ENCODE results near the gene SRGAP1.
A peak's percentile ranks its signal among the peaks of the same experiment; 100 is the strongest.
"Not testable (repeated sequence)": the region's sequence is repeated elsewhere in the genome, so short reads cannot be mapped to it uniquely, and the experiment has no call there.

Gene SRGAP1

DNA sequence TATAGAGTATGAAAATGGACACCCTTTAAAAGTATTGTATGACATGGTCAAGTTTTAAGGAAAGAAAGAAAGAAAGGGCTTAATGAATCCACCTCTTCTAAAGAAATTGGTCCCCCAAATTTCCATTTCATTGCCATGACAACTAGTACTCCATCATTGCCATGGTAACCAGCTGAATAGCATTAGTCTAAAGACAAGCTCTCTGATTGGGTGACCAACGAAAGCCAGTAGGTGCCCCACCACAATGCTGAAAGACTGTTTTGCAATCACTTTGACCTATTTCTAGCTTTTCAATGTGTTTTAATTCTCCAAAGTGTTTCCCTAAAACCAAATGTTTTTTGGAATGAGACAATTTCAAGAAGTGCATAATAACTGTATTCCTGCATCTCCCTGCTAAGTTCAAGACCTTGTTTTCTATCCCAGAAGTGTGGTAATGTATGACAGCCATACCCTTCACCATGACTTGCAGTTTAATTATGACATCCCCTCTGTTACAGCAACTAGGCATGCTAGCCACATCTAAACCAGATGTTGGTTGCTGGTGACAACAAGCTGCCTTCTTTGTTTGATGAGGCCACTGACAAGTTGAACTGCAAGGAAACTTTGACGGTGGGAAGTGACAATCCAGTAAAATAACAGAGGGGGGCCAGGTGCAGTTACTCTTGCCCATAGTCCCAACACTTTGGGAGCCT is 330.9 kb downstream of the SRGAP1 start:
- no peak for DNase-seq

DNA sequence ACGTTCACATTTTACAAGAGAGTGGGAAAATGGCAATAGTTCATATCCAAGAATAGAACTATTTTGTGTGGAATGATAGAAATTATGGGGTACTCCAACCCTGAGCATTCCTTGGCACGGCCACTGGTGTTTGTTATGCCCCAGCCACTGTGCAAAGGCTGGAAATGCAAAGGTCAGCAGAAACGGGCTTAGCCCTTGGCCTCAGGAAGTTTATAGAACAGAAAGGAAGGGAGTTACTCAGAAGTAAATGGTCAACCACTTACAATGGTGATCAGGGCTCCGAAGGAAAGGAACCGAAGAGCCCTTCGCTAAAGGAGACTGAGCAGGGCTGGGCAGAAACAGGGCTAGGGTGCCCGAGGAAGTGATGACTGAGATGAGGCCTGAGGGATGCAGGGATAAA is 332.5 kb downstream of the SRGAP1 start:
- DNase-seq = no peak

- DNase-seq = no peak
Observed at GRCh38 chr12:64178122-64178521, 333.6 kb downstream of the SRGAP1 start.

GRCh38 chr12:64180951-64181350 is 336.5 kb downstream of the SRGAP1 start:
- no peak for DNase-seq

DNA sequence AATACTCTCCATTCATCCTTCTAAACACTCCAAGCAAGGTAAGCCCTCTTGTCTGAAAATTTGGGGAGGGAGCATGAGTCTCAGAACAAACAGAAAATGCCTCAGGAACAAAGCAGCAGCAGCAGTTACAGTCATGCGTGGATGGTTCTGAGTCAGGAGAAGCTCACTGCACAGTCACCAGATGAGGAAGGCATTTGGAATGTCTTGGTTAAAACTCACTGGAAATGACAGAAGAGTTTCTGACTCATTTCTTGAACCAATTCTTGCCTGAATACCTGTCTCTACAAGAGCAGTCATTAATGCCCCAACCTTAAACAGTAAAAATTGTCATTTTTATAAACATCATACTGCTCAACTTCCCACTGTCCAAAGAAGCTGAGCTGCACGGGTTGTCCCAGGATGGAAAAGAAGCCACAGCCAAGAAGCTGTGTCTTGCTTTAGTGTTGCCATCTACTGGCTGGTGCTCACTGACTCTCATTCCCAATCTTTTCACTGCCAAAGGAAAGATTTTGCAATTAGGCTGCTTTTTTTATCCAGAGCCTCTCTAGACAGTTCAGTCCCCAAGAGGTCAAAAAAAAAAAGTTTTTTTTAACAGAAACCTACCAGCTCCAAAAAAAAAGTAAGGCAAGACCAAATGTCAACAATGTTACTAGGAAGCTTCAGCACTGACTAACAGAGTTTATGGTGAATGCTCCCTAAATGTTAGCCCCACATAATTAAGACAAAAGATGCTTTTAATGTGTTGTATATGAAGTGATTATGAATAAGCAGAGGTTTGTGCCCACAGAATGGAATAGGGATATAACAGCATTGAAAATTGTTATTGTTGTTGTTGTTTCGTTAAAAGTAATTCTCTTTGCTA is 337.2 kb downstream of the SRGAP1 start:
- DNase-seq = peak in 10 of 14 donors; percentile 2 to 41 (median 28)

DNA sequence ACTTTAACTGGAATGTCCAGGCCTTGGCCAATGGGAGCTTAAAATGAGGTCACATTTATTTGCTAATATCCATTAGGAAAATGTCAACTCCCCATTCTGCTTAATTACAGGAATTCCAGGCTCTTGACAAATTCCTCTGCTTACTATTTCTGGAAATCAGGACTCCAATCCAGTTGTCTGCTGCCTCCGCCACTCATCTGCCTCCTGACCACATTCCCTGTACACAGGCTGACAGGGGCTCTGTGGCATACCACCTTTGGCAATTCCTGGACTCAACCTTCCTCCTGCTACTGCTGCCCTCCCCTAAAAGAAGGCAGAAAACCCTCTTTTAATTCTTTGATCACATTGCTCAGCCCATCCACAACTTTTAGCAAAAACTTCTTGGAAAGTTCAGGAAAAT is 339.7 kb downstream of the SRGAP1 start:
- DNase-seq = no peak

DNA sequence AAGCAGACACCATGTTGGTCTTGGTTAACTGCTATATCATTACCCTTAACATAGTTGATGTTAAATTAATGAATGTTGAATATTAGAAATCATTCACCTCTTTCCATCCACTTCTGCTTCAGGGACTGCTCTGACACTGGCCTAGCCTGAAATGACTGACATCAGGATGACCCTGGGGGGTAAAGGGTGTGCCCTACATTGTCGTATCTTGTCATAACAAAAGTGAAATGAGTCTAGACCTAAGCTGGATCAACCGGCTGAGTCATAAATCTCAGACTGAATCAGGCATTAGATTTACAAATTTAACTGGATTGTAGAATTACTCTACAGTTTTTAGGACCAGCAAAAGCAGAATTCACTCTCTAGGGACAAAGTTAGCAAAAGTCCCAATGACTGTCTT is 342.3 kb downstream of the SRGAP1 start:
- no peak for DNase-seq

GRCh38 chr12:64187370-64187769 is 342.9 kb downstream of the SRGAP1 start:
- DNase-seq = no peak

DNA sequence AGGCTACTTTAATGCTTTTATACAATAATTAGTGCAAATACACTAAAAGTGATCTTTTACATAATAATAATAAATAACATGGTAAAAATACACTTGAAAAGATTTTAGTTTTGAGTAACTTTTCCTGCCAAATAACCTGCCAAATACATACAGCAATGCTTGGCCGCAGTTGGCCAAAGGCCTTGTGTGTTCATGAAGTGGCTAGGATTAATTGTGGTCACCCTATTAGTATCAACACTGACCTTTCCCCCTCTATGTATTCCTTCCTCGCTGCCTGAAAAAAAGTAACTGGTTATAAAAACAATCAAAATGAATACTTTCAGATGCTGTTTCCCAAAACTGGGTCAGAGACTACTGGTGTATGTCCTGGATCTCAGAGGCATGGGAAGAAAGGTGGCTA is 343.3 kb downstream of the SRGAP1 start:
- no peak for DNase-seq

- no peak for DNase-seq
Observed at GRCh38 chr12:64189530-64189929, 345.0 kb downstream of the SRGAP1 start.

DNA sequence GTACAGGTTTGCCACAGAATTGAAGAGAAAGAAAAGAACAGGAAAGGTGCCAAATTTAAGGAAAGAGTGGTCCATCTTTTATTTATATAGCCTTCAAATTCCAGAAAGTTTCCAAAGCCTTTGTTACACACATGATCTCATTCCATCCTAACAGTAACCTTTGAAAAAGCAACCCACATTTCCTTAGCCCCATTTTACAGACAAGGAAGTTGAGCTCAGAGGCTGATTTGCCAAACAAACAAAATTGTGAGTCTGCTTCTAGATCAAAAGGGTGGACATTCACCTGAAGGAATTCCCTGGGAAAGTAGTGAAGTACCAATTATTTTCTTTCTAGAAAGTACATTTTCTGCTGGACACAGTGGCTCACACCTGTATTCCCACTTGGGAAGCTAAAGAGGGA is 345.6 kb downstream of the SRGAP1 start:
- DNase-seq = no peak

GRCh38 chr12:64192644-64193444 is 348.3 kb downstream of the SRGAP1 start:
- DNase-seq = no peak

GRCh38 chr12:64193931-64194330 is 349.4 kb downstream of the SRGAP1 start:
- DNase-seq = no peak

- no peak for DNase-seq
Observed at GRCh38 chr12:64194333-64195149, 350.0 kb downstream of the SRGAP1 start.

- not testable (repeated sequence) for DNase-seq
Observed at GRCh38 chr12:64195841-64196240, 351.3 kb downstream of the SRGAP1 start.

DNA sequence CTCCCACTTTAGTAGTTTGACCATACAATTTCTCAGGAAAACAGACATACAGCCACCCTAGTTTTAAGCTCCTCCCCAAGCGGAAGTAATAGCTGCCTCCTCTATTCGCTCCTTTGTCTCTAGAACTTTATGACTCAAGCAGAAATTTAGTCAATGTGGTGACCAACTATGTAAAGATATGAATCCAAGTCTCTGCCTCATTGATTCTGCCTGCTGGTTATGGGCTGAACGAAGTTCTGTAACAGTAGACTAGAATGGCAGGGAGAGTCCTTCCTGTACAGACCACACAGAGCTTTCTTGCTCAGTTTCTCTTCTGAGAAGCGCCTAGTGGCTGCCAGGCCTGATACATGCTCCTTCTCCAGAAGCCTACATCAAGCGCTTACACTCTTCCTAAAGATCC is 358.5 kb downstream of the SRGAP1 start:
- no peak for DNase-seq

DNA sequence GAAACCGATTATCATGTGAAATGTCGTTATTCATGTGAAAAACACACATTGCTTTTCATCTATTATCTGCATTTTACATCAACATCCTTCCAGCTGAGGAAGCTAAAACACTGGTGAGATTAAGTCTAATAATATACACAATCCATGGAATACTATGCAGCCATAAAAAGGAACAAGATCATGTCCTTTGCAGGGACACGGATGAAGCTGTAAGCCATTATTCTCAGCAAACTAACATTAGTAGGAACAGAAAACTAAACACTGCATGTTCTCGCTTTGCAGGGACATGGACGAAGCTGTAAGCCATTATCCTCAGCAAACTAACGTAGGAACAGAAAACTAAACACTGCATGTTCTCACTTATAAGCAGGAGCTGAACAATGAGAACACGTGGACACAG is 359.3 kb downstream of the SRGAP1 start:
- DNase-seq = no peak

DNA sequence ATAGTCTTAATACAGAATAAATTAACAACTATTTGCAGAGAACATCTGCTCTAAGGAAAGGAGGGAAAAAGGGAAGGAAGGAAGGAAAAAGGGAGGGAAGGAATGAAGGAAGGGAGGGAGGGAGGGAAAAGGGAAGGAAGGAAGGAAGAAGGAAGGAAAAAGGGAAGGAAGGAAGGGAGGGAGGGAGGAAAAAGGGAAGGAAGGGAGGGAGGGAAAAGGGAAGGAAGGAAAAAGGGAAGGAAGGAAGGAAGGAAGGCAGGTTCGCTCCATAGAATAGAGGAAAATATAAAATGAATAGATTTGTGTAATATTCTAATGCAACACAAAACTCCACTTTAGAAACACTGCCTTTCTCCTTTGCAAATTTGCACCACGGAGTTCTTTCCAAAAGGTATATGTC is 361.0 kb downstream of the SRGAP1 start:
- DNase-seq = no peak

GRCh38 chr12:64207453-64207852 is 363.0 kb downstream of the SRGAP1 start:
- no peak for DNase-seq
